Measurements from ENCODE around the gene BNIPL.

DNA sequence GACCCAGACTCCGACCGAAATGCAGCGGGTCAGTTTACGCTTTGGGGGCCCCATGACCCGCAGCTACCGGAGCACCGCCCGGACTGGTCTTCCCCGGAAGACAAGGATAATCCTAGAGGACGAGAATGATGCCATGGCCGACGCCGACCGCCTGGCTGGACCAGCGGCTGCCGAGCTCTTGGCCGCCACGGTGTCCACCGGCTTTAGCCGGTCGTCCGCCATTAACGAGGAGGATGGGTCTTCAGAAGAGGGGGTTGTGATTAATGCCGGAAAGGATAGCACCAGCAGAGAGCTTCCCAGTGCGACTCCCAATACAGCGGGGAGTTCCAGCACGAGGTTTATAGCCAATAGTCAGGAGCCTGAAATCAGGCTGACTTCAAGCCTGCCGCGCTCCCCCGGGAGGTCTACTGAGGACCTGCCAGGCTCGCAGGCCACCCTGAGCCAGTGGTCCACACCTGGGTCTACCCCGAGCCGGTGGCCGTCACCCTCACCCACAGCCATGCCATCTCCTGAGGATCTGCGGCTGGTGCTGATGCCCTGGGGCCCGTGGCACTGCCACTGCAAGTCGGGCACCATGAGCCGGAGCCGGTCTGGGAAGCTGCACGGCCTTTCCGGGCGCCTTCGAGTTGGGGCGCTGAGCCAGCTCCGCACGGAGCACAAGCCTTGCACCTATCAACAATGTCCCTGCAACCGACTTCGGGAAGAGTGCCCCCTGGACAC is 11.7 kb downstream of the BNIPL start:
- TF ChIP-seq CTCF (IDR thresholded peaks at IDR 0.05) = no peak
- TF ChIP-seq POLR2A (IDR thresholded peaks at IDR 0.05) = no peak
